GM06990 (cell line): ENCODE data around the gene SUSD3.

Experiments used
- DNase-seq: peaks from one replicate; pipeline ENCODE4 v3.0.0-alpha.2; 2011; ENCODE audit not compliant: insufficient read length; ENCODE audit errors: extremely low read depth
- H3K27me3 ChIP-seq: replicated peaks from 2 replicates; pipeline ENCODE4 v1.6.0; 2011; ENCODE audit warnings: low read length; ENCODE audit not compliant: control insufficient read depth, insufficient read depth
- H3K36me3 ChIP-seq: 2 replicates; pipeline ENCODE4 v1.5.1; 2011; ENCODE audit warnings: low read length; ENCODE audit not compliant: control insufficient read depth, insufficient read depth
- H3K4me3 ChIP-seq: replicated peaks from 2 replicates; pipeline ENCODE4 v1.5.1; 2011; ENCODE audit warnings: low read depth, mild to moderate bottlenecking, control low read depth, low read length
- CTCF ChIP-seq: IDR thresholded peaks from 2 replicates; pipeline ENCODE4 v1.5.1; 2011; ENCODE audit warnings: low read length, control low read depth, mild to moderate bottlenecking, inconsistent platforms; ENCODE audit not compliant: insufficient read depth, poor library complexity, severe bottlenecking

Gene SUSD3

GRCh38 chr9:93065135-93065720 lies 6.7 kb downstream of the SUSD3 start:
- DNase-seq = no peak
- H3K4me3 ChIP-seq = no peak overlapping the region
- peaks cover 1% of the 10 kb centered on the region; the same call in 1 of the 2 replicates for H3K36me3 ChIP-seq

GRCh38 chr9:93066978-93067603 lies 8.6 kb downstream of the SUSD3 start:
- H3K27me3 ChIP-seq = no peaks in the 10 kb centered on the region
- TF ChIP-seq CTCF = no peak
- H3K4me3 ChIP-seq = no peak overlapping the region
- no peak for DNase-seq
- H3K36me3 ChIP-seq = peaks cover 4% of the 10 kb centered on the region

More at GRCh38 chr9:93065135-93065720, 6.7 kb downstream of the SUSD3 start:
- no peaks in the 10 kb centered on the region for H3K27me3 ChIP-seq
- TF ChIP-seq CTCF = no peak

- DNase-seq = no peak
- Histone ChIP-seq H3K27me3 (no peaks in the 10 kb centered on the region), H3K4me3 (no peak overlapping the region), H3K36me3 (peaks cover 4% of the 10 kb centered on the region)
- no peak for TF ChIP-seq CTCF
Measured at GRCh38 chr9:93068956-93069355, 10.5 kb downstream of the SUSD3 start.

- DNase-seq = no peak
- peaks cover 3% of the 10 kb centered on the region for H3K36me3 ChIP-seq
- no peaks in the 10 kb centered on the region for H3K27me3 ChIP-seq
- H3K4me3 ChIP-seq = no peak overlapping the region
- no peak for TF ChIP-seq CTCF
Measured at GRCh38 chr9:93071464-93071863, 13.0 kb downstream of the SUSD3 start.

GRCh38 chr9:93072383-93072795 lies 13.9 kb downstream of the SUSD3 start:
- Histone ChIP-seq H3K27me3 (no peaks in the 10 kb centered on the region), H3K4me3 (no peak overlapping the region), H3K36me3 (peaks cover 3% of the 10 kb centered on the region)
- no peak for TF ChIP-seq CTCF
- no peak for DNase-seq
